Glomerular endothelial cell (primary cell): ENCODE data around the gene LRRC73. TPM values are rescaled to one million over a fixed set of nuclear protein-coding genes. Genes with fewer than 3 reads are reported as not detected.
"Not testable (repeated sequence)": the region's sequence is repeated elsewhere in the genome, so short reads cannot be mapped to it uniquely, and the experiment has no call there.

ENCODE experiments used
- DNase-seq: peaks from one replicate; pipeline ENCODE4 v3.0.0-alpha.2; 2011; ENCODE audit warnings: low read depth, low spot score; ENCODE audit errors: extremely low read depth
- total RNA-seq: library from RNA; depleted of rRNA; stranded (reverse); fragments of >200 nt; gene quantifications from 2 replicates; pipeline ENCODE4 v1.2.3, GENCODE V29; 2015

The LRRC73 gene
- total RNA-seq, 1 donor from 2014 or later: 0.12 TPM

- not testable (repeated sequence) for DNase-seq
These were observed 42.9 kb downstream of the LRRC73 start for GRCh38 chr6:43467265-43467664.

GRCh38 chr6:43465948-43466347 lies 44.2 kb downstream of the LRRC73 start:
- no peak for DNase-seq

GRCh38 chr6:43464337-43464736 lies 45.8 kb downstream of the LRRC73 start:
- no peak for DNase-seq

- no peak for DNase-seq
These were observed 48.2 kb downstream of the LRRC73 start for GRCh38 chr6:43461936-43462335.

- DNase-seq: no peak
These were observed 50.1 kb downstream of the LRRC73 start for GRCh38 chr6:43460032-43460431.

- DNase-seq: no peak
These were observed 50.6 kb downstream of the LRRC73 start for GRCh38 chr6:43459535-43459934.

- DNase-seq: not testable (repeated sequence)
These were observed 52.0 kb downstream of the LRRC73 start for GRCh38 chr6:43458154-43458553.

GRCh38 chr6:43457643-43458042 lies 52.5 kb downstream of the LRRC73 start:
- DNase-seq: no peak

Other genes starting within 250 kb of the LRRC73 start
- not detected in 2 replicates for gene SLC22A7, start 212.1 kb downstream of the LRRC73 start, total RNA-seq
- gene CRIP3, start 201.5 kb downstream of the LRRC73 start, total RNA-seq: not detected in 2 replicates
- gene ZNF318, start 140.7 kb downstream of the LRRC73 start, total RNA-seq: 10.2 and 16.0 TPM in 2 replicates
- 19.8 and 32.6 TPM in 2 replicates for gene ABCC10, start 82.8 kb downstream of the LRRC73 start, total RNA-seq
- 0.88 and 0.92 TPM in 2 replicates for gene DLK2, start 54.8 kb downstream of the LRRC73 start, total RNA-seq
- 26.0 and 26.5 TPM in 2 replicates for gene TJAP1, start 32.8 kb downstream of the LRRC73 start, total RNA-seq
- 171 and 190 TPM in 2 replicates for gene YIPF3, start 6.6 kb upstream of the LRRC73 start, total RNA-seq
- 24.5 and 26.3 TPM in 2 replicates for gene POLR1C, start 6.7 kb upstream of the LRRC73 start, total RNA-seq
- gene XPO5, start 65.7 kb upstream of the LRRC73 start, total RNA-seq: 27.1 and 27.7 TPM in 2 replicates
- 26.4 and 27.6 TPM in 2 replicates for gene POLH, start 65.8 kb upstream of the LRRC73 start, total RNA-seq
- 44.9 and 68.1 TPM in 2 replicates for gene GTPBP2, start 118.9 kb upstream of the LRRC73 start, total RNA-seq
- gene MAD2L1BP, start 125.5 kb upstream of the LRRC73 start, total RNA-seq: 33.5 and 48.7 TPM in 2 replicates
- gene RSPH9, start 134.7 kb upstream of the LRRC73 start, total RNA-seq: 0.41 TPM in 1 of 2 replicates, not detected in the other
- 41.2 and 46.4 TPM in 2 replicates for gene MRPS18A, start 177.4 kb upstream of the LRRC73 start, total RNA-seq